A549 treated with AZD2906 at 1 μM for 4 hours (cell line): ENCODE measurements around the gene BCAR3. TPM values are rescaled to one million over a fixed set of nuclear protein-coding genes. Genes with fewer than 3 reads are reported as not detected.

Source experiments
- total RNA-seq: library from RNA; stranded (reverse); fragments of 200-300 nt; extraction: Qiagen RNA extraction; gene quantifications from 5 replicates; pipeline ENCODE4 v1.2.3, GENCODE V29; 2022

BCAR3 gene
- total RNA-seq, result 70.9 to 87.8 TPM (median 76.2 TPM) in 5 replicates

DNA sequence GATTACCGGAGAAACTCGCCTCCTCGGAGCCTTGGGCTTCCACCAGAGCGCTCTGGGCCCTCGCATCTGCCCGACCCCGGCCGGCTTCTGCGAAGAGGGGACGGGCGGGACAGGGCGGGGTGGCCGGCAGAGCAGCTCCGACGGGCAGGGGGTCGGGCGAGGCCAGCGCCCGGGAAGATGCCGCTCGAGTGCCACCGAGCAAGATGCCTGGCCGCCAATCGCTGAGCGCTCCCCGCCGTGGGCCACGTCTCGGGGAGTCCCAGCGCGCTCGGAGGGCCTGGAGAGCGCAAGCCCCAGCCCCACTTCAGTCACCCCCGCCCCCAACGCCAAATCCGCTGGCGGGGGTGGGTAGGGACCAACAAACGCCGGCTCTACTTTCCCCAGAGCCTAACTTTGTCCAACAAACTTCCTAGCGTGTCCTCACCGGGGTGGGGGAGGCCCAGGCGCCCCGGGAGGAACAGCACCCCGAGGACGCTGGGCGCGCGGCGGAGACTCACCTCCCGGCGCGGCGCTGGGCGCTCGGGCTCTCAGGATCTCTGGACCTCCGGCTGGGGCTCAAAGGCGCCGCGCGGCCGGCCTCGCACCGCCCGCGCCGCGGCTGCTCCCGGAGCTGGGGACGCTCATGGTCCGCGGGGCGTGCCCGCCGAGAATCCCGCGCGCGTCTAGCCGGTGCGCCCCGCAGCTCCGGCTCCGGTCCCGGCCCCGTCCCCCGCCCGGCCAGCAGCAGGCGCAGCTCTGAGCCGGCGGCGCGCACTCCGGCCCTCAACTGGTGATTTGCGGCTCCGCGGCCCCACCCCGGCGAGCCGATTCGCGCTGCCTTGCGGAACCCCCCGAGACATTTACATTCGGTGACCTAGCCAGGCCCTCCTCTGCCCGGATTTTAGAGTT, at the start of gene BCAR3:
Gene BCAR3, minus strand, starts transcription at position 737 of the 888 bp plus-strand sequence. CDS start 6,907 bp downstream, outside the sequence.

Other genes starting within 250 kb of the BCAR3 start
- 20.2 to 29.8 TPM (median 26.9 TPM) in 5 replicates for gene FNBP1L, start 233.7 kb downstream of the BCAR3 start, total RNA-seq
- 34.9 to 43.2 TPM (median 36.9 TPM) in 5 replicates for gene DNTTIP2, start 197.4 kb upstream of the BCAR3 start, total RNA-seq
- 71.3 to 84.9 TPM (median 78.4 TPM) in 5 replicates for gene GCLM, start 227.6 kb upstream of the BCAR3 start, total RNA-seq